Body of pancreas (tissue), 4 donors: ENCODE results near the gene CTAGE1.

Source experiments
- POLR2A ChIP-seq, 3 donors: fragments of 450-650 bp; IDR thresholded peaks; one replicate each; pipeline ENCODE4 v1.6.1; 2016; ENCODE audit warnings: antibody characterized with exemption in 3 of 3, mild to moderate bottlenecking in 2 of 3
- TF ChIP-seq, protein P1 (sequence below), 7 experiments: fragments of 450-650 bp in 4 of 7; fragments of 200-600 bp in 3 of 7; sonication (generic) in 3 of 7; IDR thresholded peaks; one replicate each; pipeline ENCODE4 v1.5.1; 2016 to 2019; ENCODE audit warnings: antibody characterized with exemption in 7 of 7

DNA sequence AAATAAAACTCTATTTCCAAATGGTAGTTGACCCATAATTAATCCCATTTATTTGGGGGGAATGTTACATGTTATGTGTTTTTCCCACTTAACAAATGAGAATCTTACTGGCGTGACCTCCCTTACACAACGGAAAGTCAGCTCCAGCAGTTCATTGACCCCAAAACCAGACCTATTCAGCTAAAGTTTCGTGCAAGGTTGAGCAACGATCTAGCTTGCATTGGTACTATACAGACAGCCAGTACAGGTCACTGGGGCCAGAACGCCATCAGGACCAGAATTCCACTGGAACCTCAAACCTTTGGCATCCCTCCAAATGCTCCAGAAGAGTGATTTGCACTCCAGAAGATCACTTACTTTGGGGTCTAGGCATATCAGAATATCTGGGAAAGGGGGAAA, 6.8 kb upstream of the CTAGE1 start:
- TF ChIP-seq, protein P1, sequence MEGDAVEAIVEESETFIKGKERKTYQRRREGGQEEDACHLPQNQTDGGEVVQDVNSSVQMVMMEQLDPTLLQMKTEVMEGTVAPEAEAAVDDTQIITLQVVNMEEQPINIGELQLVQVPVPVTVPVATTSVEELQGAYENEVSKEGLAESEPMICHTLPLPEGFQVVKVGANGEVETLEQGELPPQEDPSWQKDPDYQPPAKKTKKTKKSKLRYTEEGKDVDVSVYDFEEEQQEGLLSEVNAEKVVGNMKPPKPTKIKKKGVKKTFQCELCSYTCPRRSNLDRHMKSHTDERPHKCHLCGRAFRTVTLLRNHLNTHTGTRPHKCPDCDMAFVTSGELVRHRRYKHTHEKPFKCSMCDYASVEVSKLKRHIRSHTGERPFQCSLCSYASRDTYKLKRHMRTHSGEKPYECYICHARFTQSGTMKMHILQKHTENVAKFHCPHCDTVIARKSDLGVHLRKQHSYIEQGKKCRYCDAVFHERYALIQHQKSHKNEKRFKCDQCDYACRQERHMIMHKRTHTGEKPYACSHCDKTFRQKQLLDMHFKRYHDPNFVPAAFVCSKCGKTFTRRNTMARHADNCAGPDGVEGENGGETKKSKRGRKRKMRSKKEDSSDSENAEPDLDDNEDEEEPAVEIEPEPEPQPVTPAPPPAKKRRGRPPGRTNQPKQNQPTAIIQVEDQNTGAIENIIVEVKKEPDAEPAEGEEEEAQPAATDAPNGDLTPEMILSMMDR (IDR thresholded peaks at IDR 0.05): no peak
- no peak for TF ChIP-seq POLR2A (IDR thresholded peaks at IDR 0.05)
